Fibroblast of the aortic adventitia (primary cell): ENCODE data around the gene ASAP2. TPM values are rescaled to one million over a fixed set of nuclear protein-coding genes. Genes with fewer than 3 reads are reported as not detected.

Experiments used
- DNase-seq: peaks from one replicate; pipeline ENCODE4 v3.0.0-alpha.2; 2010; ENCODE audit warnings: low read depth
- H3K4me3 ChIP-seq: 2 replicates; pipeline ENCODE4 v1.5.1; 2011; ENCODE audit warnings: low read depth, mild to moderate bottlenecking, control low read depth, low read length, moderate library complexity
- total RNA-seq: library from RNA; depleted of rRNA; stranded (reverse); fragments of >200 nt; gene quantifications from 2 replicates; pipeline ENCODE4 v1.2.3, GENCODE V29; 2012; ENCODE audit warnings: low replicate concordance
- TF ChIP-seq, protein P1 (sequence below): IDR thresholded peaks from 2 replicates; pipeline ENCODE4 v1.5.1; 2011; ENCODE audit warnings: mild to moderate bottlenecking, low read length, control low read depth, inconsistent platforms; ENCODE audit not compliant: insufficient read depth

The ASAP2 gene
- total RNA-seq, 1 donor: 76.4 TPM

DNA sequence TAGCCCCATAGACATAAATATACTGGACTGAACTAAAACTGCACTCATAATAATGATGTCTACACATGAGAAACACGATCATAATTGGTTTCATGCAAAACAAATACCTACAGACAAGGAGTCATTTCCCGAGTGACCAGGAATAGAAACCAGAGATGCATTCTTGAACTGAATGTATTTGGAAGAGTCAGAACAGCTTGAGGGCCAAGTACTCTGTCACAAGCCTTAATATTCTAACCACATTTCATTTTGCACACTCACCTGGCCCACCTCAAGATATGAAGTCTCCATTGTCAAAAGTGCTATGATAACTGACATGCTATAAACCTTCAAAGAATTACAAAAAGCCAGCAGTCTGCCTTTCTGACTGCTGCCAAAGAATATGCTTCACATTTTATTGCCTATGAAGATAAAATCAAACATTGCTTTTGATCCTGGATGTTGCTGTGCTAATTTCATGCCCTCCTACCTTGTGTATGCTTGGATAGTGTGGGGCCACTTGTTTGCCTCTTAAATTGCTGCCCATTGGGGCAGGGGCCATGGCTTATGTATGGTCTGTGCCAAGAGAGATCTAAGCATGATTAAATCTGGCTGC is 18.9 kb upstream of the ASAP2 start:
- H3K4me3 ChIP-seq: no peak overlapping the region
- TF ChIP-seq, protein P1, sequence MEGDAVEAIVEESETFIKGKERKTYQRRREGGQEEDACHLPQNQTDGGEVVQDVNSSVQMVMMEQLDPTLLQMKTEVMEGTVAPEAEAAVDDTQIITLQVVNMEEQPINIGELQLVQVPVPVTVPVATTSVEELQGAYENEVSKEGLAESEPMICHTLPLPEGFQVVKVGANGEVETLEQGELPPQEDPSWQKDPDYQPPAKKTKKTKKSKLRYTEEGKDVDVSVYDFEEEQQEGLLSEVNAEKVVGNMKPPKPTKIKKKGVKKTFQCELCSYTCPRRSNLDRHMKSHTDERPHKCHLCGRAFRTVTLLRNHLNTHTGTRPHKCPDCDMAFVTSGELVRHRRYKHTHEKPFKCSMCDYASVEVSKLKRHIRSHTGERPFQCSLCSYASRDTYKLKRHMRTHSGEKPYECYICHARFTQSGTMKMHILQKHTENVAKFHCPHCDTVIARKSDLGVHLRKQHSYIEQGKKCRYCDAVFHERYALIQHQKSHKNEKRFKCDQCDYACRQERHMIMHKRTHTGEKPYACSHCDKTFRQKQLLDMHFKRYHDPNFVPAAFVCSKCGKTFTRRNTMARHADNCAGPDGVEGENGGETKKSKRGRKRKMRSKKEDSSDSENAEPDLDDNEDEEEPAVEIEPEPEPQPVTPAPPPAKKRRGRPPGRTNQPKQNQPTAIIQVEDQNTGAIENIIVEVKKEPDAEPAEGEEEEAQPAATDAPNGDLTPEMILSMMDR: no peak
- DNase-seq: peak; percentile 90

DNA sequence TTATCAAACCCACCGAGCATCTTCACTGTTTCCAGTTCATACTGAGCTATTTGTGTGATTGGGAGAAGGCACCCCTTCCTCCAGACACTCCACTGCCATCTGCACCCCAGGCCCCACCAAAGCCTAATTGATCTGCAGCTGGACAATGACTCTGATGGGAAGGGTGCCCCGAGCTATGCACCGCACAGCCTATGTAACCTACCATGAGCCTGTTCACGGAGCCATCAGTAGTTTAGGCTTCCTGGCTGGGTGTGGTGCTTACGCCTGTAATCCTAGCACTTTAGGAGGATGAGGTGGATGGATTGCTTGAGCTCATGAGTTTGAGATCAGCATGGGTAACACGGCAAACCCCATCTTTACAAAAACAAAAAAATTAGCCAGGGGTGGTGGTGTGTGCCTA is 17.8 kb upstream of the ASAP2 start:
- no peak for DNase-seq
- TF ChIP-seq, protein P1: no peak
- H3K4me3 ChIP-seq: no peak overlapping the region

DNA sequence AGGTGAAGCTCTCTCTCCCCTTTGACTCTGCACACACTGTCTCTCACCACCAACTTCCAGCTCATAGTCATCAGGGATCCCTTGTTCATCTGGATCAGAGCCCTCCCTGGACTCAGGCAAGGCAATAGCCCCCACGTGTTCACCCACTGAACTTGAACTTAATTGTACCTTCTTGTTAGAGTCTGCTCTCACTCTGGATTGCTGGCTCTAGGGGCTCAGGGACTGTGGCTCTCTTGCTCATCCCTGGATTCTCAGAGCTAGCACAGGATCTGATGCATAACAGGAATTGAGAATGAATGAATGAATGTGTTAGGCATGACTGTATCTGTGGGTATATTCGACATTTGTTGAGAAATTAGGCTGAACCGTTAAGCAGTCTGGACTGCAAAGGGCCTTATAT is 16.7 kb upstream of the ASAP2 start:
- no peak overlapping the region for H3K4me3 ChIP-seq
- no peak for DNase-seq
- TF ChIP-seq, protein P1: no peak

DNA sequence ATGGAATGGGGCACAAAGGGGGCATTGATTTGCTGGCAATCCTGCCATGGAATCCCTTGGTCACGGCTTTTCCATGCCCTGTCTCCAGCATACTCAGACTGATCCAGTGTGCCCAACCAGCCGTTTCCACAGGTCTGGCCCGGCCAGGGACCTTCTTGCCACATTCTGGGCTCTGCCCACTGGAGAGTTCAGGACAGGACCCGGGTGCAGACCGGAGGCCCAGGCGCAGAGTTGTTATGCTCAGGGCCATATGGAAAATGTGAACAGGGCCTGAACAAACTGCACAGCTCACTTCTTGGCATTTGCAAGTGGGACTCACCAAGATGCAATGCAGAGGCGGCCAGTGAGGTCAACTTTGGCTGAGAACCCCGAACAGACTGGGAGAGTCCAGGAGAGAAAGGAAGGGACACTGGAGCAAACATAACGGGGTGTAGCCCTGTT is 15.6 kb upstream of the ASAP2 start:
- DNase-seq: peak; percentile 98
- H3K4me3 ChIP-seq: no peak overlapping the region
- TF ChIP-seq, protein P1: no peak

DNA sequence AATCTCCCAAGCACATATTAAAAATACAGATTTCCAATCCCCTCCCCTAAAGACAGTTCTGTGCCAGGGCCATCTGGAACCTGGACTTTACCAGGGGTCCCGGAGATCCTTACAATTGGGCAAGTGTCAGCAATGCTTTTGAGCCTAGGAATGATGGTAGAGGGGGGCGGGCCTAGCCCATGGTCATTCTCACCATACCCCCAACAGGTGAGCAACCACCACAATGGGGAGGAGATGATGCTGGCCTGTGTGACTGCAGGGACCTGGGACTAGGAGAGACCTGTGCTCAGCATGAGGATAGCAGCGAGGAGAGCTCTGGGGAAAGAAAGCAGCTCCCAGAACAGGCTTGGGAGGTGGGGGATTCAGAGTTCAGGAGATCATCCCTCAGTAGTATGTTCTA is 13.9 kb upstream of the ASAP2 start:
- no peak overlapping the region for H3K4me3 ChIP-seq
- TF ChIP-seq, protein P1: no peak
- DNase-seq: no peak

DNA sequence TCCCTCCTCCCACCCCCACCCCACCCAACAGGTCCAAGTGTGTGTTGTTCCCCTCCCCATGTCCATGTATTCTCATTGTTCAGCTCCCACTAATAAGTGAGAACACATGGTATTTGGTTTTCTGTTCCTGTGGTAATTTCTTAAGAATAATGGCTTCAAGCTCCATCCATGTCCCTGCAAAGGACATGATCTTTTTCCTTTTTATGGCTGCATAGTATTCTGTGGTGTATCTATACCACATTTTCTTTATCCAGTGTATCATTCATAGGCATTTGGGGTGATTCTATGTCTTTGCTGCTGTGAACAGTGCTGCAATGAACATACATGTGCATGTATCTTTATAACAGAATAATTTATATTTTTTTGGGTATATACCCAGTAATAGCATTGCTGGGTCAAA is 12.3 kb upstream of the ASAP2 start:
- DNase-seq: no peak
- no peak overlapping the region for H3K4me3 ChIP-seq
- TF ChIP-seq, protein P1: no peak

DNA sequence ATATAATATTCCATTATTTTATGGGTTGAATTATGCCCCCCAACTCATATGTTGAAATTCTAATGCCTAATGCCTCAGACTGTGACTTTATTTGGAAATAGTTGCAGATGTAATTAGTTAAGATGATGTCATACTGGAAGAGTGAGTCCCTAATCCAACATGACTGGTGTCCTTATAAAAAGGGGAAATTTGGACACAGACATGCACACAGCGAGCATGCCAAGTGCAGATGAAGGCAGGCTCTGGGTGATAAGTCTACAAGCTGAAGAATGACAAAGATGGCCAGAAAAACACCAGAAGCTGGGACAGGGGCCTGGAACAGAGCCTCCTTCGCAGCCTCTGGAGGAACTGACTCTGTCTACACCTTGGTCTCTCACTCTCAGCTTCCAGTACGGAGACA is 10.0 kb upstream of the ASAP2 start:
- no peak overlapping the region for H3K4me3 ChIP-seq
- no peak for DNase-seq
- TF ChIP-seq, protein P1: no peak
